ENCODE results near the gene ARRDC3.

GRCh38 chr5:91379914-91380490 is 3.1 kb downstream of the ARRDC3 start:
- TF ChIP-seq CTCF (IDR thresholded peaks at IDR 0.05; ENCODE audit: low read depth, low read length) (no peak), EZH2phosphoT487 (IDR thresholded peaks at IDR 0.05; ENCODE audit: low read depth) (no peak)

Data from OCI-LY3 (cell line).